Mesenteric fat pad (tissue), 1 donor: ENCODE results near the gene C1QTNF4. TPM values are rescaled to one million over a fixed set of nuclear protein-coding genes. Genes with fewer than 3 reads are reported as not detected.
"Not testable (repeated sequence)": the region's sequence is repeated elsewhere in the genome, so short reads cannot be mapped to it uniquely, and the experiment has no call there.

ENCODE experiments used
- DNase-seq: peaks from one replicate; pipeline ENCODE4 v3.0.0-alpha.2; 2020; ENCODE audit warnings: low spot score
- total RNA-seq: library from RNA; stranded (reverse); fragmentation: NEBNext Ultra II Directional; extraction: Animal tissue kit (Norgen Biotek cat#: 25700); gene quantifications from one replicate; pipeline ENCODE4 v1.2.1, GENCODE V29; 2021
- donor health status: DM: yes; HTN: yes; CAD: no.

The C1QTNF4 gene
- total RNA-seq, 1 donor from 2014 or later = 1.1 TPM

DNA sequence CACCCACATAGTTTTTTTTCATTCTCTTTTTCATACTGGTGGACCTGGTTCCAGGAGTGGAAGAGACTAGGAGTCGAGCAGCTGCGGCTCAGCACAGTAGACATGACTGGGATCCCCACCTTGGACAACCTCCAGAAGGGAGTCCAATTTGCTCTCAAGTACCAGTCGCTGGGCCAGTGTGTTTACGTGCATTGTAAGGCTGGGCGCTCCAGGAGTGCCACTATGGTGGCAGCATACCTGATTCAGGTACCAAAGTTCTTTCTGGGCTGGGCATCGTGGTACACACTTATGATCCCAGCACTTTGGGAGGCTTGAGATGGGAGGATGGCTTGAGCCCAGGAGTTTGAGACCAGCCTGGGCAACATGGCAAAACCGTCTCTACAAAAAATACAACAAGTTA, 24.6 kb downstream of the C1QTNF4 start:
- no peak for DNase-seq

DNA sequence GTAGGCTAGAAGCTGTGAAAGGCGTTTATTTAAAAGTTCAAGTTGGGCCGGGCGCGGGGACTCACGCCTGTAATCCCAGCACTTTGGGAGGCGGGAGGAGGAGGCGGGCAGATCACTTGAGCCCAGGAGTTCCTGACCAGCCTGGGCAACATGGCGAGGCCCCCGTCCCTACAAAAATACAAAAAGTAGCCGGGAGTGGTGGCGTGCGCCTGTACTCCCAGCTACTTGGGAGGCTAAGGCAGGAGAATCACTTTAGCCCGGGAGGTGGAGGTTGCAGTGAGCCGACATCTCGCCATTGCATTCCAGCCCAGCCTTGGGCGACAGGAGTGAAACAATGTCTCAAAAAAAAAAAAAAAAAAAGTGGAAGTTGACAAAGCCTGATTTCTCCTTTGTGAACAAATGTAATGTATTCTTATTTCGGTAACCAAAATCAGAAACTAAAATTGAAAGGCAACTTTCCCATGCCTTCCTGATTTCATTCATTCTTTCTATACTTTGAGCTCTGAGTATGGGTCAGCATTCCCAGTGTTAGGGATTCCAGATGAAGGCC, 28.0 kb downstream of the C1QTNF4 start:
- peak; percentile 82 for DNase-seq

DNA sequence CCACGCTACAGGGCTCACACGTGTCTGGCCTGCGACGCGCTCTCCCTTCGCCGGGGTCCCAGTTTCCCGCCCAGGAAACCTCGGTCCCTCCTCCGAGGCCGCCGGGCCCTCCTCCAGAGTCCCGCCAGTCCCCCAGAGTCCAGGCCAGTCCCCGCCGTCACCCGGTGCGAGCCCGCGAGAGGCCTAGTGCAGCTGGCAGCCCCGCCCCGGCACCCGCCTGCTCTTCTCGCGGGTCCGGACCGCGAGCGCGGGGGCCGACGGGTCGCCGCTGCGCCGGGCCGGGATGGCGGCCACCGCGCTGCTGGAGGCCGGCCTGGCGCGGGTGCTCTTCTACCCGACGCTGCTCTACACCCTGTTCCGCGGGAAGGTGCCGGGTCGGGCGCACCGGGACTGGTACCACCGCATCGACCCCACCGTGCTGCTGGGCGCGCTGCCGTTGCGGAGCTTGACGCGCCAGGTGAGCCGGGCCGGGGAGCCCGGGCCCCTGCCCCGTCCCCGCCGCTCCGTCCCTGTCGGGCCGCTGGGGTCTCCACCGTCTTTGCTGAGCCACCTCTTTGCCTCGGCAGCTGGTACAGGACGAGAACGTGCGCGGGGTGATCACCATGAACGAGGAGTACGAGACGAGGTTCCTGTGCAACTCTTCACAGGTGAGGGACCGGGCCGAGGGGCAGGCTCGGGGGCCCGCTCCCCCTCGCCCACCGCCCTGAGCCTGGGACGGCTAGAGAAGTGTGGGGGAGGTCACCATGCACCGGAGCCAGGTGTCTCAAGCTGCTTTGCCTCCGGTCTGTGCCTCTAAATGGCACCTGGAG, 28.7 kb downstream of the C1QTNF4 start, which contains the start of gene PTPMT1:
Gene PTPMT1, plus strand, starts transcription at position 260 of the 809 bp plus-strand sequence. Its CDS starts 24 bp downstream, at position 284.
- DNase-seq = peak; percentile 90

DNA sequence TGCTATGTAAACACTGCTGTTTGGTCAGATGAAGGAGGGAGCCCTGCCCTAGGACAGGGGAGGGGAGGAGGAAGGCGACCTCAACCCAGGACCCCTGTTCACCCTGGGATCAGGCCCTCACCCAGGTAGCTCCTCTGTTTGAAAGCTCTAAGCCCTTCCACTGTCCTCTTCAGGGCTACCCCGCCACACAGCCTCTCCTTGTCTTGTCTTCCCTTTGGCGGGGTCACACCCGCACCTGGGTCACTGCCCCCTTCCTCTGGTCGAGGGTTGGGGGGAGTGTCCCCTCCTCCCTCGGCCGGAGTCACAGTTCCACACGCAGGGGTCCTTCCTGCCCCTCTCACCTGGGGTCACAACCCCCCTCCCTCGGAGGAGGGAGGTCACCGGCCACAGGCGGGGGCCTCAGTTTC, 29.3 kb downstream of the C1QTNF4 start:
- no peak for DNase-seq

DNA sequence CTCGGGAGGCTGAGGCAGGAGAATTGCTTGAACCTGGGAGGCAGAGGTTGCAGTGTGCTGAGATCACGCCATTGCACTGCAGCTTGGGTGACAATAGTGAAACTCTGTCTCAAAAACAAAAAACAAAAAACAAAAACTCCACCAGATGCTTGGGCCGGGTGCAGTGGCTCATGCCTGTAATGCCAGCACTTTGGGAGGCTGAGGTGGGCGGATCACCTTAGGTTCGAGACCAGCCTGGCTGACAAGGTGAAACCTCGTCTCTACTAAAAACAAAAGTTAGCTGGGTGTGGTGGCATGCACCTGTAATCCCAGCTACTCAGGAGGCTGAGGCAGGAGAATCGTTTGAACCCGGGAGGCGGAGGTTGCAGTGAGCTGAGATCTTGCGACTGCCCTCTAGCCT, 29.8 kb downstream of the C1QTNF4 start:
- DNase-seq = peak; percentile 33

DNA sequence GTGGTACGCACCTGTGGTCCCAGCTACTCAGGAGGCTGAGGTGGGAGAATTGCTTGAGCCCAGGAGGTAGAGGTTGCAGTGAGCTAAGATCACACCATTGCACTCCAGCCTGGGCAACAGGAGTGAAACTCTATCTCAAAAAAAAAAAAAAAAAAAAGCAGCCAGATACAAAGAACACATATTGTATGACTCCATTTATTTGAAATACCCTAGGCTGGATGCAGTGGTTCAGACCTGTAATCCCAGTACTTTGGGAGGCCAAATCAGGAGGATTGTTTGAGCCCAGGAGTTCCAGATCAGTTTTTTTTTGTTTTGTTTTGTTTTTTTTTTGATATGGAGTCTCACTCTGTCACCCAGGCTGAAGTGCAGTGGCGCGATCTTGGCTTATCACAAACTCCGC, 31.8 kb downstream of the C1QTNF4 start:
- not testable (repeated sequence) for DNase-seq

DNA sequence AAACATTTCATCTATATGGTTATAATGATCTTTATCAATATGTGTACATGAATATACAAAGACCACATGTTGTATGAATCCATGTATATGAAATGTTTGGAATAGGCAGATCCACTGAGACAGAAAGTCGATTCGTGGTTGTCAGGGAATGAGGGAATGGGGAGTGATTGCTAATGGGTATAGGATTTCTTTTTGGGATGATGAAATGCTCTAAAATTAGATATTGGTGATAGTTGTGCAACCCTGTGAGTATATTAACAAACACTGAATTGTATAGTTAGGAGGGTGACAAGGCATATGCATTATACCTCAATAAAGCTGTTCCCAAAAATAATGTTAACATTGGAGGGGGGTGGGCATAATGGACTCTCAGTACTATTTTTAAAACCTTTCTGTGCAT, 33.8 kb downstream of the C1QTNF4 start:
- no peak for DNase-seq

DNA sequence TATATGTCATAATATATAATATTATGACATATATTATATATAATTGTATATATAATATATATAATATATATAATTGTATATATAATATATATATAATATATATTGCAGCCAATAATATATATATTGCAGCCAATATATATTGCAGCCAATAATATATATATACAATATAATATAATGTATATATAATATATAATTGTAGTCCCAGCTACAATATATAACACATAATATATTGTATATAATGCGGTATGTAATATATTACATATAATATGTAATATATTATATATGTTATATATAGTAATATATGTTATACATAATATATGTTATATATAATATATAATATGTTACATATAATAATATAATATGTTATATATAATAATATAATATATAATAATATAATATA, 35.5 kb downstream of the C1QTNF4 start:
- DNase-seq = no peak

DNA sequence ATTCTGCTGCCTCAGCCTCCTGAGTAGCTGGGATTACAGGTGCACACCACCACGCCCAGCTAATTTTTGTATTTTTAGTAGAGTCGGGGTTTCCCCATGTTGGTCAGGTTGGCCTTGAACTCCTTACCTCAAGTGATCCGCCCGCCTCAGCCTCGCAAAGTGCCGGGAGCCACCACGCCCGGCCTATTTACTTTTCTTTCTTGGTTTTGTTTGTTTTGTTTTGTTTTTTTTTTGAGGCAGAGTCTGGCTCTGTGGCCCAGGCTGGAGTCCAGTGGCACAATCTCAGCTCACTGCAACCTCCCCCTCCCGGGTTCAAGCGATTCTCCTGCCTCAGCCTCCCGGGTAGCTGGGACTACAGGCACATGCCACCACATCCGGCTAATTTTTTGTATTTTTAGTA, 37.2 kb downstream of the C1QTNF4 start:
- DNase-seq = not testable (repeated sequence)

DNA sequence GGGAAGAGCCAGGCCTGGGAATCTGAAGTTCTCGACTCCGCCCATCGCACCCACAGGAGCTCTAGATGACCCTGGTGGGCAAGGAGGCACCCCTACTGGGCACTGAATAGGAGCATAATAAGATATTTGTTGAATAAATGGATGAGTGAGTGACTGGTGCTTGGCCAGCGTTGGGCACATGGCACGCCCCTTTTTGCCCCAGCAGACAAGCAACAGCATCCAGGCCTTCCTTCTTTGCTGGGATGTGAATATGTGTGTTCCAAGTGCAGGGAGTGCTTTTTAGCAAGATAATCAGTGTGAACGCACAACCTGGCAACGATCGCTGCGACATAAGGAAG, 40.8 kb downstream of the C1QTNF4 start:
- DNase-seq = no peak

DNA sequence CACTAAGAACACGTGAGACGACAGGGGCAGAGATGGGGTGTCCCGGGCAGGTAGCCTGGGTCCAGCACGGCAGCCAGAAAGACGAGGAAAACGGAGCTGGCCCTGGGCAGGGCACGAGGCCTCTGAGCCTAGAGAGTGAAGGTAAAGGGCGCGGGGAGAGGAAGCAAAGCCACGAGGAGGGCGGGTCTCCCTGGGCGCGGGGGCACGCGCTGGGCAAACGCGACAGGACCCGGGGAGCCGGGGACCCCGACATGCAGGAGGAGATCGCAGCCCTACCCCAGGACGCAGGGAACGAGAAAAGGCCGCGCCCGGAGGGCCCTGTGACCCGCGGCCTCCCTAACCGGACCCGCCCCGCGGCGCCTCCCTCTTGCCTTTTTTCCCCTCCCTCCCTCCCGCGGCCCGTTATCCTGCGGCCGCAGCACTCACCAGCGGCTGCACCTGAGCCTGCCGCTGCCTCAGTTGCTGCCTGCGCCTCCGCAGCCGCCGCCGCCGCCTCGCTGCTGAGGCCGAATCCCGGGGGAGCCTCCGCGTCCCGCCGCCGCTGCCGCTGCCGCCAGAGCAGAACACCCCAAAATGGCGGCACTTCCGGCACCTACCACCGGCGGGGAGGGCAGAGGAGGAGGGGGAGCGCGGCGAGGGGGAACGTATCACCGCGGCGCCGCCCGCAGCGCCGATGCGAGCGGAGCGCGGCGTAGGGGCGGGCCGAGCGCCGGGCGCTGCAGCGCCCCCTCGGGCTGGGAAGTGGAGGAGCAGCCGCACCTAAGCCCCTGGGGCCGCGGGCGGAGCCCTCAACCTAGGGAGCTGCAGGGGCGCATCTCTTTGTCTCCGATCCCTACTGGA, 41.4 kb downstream of the C1QTNF4 start, which contains the start of gene CELF1:
Gene CELF1, minus strand, starts transcription at position 567 of the 840 bp plus-strand sequence. CDS start 53,609 bp downstream, outside the sequence.
- DNase-seq = peak; percentile 97

DNA sequence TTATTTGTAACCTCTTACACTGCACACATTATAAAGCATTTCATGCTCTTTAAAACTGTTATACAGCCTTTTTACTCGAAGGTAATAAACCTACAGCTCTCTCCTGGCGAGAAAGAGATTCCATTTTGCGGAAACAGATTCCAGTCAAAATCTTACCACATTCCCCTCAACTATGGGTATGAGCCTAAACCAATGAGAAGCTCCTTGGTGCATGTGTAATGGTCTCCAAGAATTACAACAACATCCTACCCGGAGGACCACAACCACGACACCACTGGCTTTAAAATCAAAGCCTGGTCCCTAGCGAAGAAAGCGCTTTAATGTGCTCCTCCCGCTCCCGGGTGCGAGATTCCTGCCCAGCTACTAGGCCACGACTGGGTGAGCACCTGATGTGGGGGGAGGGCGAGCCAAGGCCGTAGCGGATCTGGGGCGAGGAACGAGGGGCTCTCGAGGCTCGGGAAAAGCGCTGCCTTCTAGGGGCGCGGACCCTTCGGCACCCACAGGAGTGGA, 42.1 kb downstream of the C1QTNF4 start:
- DNase-seq = no peak

DNA sequence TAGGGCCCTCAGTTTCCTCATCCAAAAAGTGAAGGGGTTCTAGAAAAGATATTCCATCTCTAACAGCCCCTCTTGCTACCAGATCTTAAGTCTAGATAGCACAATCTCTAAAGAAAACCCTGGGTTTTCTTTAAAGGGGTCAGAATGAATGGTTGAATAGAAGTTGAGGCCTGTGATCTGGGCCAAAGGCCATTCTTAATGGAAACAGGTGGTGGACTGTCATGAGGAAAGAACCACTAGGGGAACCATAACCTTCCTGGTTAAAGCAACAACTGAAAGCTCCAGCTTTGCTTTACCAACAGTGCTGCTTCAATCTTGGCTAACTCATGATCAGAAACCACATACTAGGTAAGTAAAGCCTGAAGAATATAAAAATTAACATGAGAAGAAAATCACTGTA, 43.1 kb downstream of the C1QTNF4 start:
- DNase-seq = no peak

DNA sequence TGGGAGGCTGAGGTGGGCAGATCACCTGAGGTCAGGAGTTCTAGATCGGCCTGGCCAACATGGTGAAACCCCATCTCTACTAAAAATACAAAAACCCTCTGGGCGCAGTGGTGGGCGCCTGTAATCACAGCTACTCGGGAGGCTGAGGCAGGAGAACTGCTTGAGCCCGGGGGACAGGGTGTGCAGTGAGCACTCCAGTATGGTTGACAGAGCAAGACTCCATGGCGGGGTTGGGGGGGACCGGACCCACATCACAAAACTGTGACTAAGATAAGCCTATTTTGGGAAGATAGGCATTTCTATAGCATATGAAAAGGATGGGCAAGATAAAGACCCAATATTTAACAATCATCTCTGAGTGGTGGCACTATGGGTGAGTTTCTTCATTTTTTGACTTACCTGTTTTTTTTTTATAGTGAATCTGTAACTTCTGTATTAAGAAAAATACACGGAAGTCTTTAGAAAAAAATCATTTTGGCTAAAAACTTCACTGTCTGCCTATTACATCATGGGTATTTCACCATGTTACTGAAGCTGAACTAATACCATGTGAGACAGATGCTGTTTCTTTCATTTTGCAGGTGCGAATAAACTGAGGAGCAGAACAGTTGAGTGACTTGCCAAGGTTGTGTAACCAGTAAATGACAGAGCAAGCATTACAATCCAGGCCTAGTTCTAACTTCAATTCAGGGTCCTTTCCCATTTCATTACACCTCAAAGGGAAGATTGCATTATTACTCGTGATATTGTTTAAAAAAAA, 43.7 kb downstream of the C1QTNF4 start:
- DNase-seq = peak; percentile 14

DNA sequence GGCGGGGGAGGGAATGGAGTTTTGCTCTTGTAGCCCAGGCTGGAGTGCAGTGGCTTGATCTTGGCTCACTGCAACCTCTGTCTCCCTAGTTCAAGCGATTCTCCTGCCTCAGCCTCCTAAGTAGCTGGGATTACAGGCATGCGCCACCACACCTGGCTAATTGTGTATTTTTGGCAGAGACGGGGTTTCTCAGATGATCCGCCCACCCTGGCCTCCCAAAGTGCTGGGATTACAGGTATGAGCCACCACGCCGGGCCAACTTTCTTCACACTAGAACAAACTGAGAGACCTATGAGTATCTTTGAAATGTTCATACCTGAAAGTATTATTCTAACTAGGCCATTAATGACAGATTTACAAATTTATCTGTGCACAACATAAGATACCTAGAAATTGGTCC, 47.9 kb downstream of the C1QTNF4 start:
- peak; percentile 43 for DNase-seq

DNA sequence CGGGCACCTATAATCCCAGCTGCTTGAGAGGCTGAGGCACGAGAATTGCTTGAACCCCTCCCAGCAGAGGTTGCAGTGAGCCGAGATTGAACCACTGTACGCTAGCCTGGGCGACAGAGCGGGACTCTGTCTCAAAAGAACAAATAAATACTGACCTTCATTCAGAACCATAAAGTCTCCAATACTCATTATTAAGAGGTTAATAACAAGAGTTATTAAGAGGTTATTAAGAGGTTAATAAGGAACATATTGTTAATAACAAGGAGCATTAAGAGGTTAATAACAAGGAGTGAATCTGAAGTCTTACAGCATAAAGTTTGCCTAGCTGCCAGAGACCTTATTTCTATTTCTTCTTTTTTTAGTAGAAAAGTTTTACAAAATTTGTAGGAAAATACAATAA, 48.9 kb downstream of the C1QTNF4 start:
- DNase-seq = peak; percentile 28

DNA sequence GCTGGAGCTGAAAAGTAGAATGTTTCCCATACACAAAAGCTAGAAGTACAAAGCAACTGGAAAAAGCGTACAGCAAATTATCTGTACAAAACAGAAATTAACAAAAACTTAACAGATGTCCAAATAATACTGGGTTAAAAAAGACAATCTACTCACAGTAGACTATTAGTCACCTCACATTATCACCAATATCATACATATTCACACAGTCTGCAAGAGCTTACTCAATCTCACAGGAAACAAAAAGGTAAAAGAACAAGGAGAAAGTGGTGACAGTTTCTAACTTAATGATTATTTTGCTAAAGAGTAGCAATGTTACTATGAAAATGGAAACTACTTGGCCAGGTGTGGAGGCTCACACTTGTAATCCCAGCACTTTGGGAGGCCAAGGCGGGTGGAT, 53.1 kb downstream of the C1QTNF4 start:
- DNase-seq = no peak

DNA sequence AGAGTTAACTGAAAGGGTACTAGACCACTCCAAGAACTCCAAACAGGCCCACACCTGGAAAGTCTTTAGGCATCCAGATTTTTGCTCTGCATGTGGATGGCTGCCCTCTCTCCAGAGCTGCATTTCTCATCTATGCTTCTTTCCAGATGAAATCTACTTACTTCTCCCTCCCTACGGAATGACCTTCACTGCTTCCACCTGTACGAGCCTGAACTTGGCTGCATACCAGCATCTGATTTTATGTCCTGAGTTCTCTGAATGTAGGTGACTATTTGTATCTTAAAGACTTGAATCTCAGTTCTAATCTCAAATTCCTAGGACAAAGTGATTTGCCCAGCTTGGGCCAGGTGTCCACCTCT, 54.6 kb downstream of the C1QTNF4 start:
- DNase-seq = no peak
